Loucy (cell line): ENCODE data around the gene POT1.

Experiments
- H2AFZ ChIP-seq: fragments of 200-600 bp; sonication (generic); 2 replicates; pipeline ENCODE4 v1.6.0; 2016; ENCODE audit warnings: antibody characterized with exemption, mild to moderate bottlenecking, low read length, moderate library complexity
- H3F3A ChIP-seq: fragments of 200-600 bp; 2 replicates; pipeline ENCODE4 v1.6.0; 2016; ENCODE audit warnings: antibody characterized with exemption, low read depth, mild to moderate bottlenecking
- H3K27me3 ChIP-seq: fragments of 200-600 bp; sonication (generic); 2 replicates; pipeline ENCODE4 v1.6.1; 2014; ENCODE audit warnings: low read length, mild to moderate bottlenecking; ENCODE audit not compliant: insufficient read depth, poor library complexity, severe bottlenecking
- H3K36me3 ChIP-seq: fragments of 200-600 bp; sonication (generic); 2 replicates; pipeline ENCODE4 v1.6.1; 2016; ENCODE audit warnings: low read length; ENCODE audit not compliant: insufficient read depth
- H3K4me1 ChIP-seq: fragments of 200-600 bp; sonication (generic); 2 replicates; pipeline ENCODE4 v1.5.1; 2014; ENCODE audit warnings: low read length, mild to moderate bottlenecking; ENCODE audit not compliant: insufficient read depth, poor library complexity, severe bottlenecking
- H3K4me2 ChIP-seq: fragments of 200-600 bp; sonication (generic); 2 replicates; pipeline ENCODE4 v1.6.0; 2014; ENCODE audit warnings: antibody characterized with exemption, low read length, low read depth, mild to moderate bottlenecking; ENCODE audit not compliant: poor library complexity, severe bottlenecking
- H3K4me3 ChIP-seq: fragments of 200-600 bp; sonication (generic); 2 replicates; pipeline ENCODE4 v1.5.1; 2014; ENCODE audit warnings: low read length, mild to moderate bottlenecking, mixed read lengths; ENCODE audit not compliant: poor library complexity, severe bottlenecking
- H3K79me2 ChIP-seq: fragments of 200-600 bp; sonication (generic); 2 replicates; pipeline ENCODE4 v1.6.1; 2014; ENCODE audit warnings: low read length; ENCODE audit not compliant: insufficient read depth
- H3K9ac ChIP-seq: fragments of 200-600 bp; sonication (generic); 2 replicates; pipeline ENCODE4 v1.6.0; 2014; ENCODE audit warnings: mild to moderate bottlenecking, low read depth, low read length, moderate library complexity; ENCODE audit not compliant: poor library complexity, severe bottlenecking
- H3K9me2 ChIP-seq: fragments of 200-600 bp; sonication (generic); replicated peaks from 2 replicates; pipeline ENCODE4 v1.6.1; 2016; ENCODE audit warnings: low read depth, low read length, mixed read lengths
- H3K9me3 ChIP-seq: fragments of 200-600 bp; sonication (generic); 2 replicates; pipeline ENCODE4 v1.6.1; 2014; ENCODE audit warnings: mild to moderate bottlenecking, antibody characterized with exemption, low read length, low read depth; ENCODE audit not compliant: insufficient read depth
- H4K20me1 ChIP-seq: fragments of 200-600 bp; sonication (generic); 2 replicates; pipeline ENCODE4 v1.6.0; 2014; ENCODE audit warnings: antibody characterized with exemption, low read length, mild to moderate bottlenecking; ENCODE audit not compliant: insufficient read depth, poor library complexity, severe bottlenecking
- EZH2phosphoT487 ChIP-seq: fragments of 200-600 bp; IDR thresholded peaks from 2 replicates; pipeline ENCODE4 v1.6.1; 2018; ENCODE audit warnings: antibody characterized with exemption, mild to moderate bottlenecking, moderate library complexity, borderline replicate concordance
- TF ChIP-seq, protein P1 (sequence below): fragments of 200-600 bp; sonication (generic); conservative IDR thresholded peaks from 2 replicates; pipeline ENCODE4 v1.5.1; 2014; ENCODE audit warnings: mild to moderate bottlenecking, antibody characterized with exemption, low read length

POT1 gene

GRCh38 chr7:124792002-124792401 is 137.6 kb downstream of the POT1 start:
- no peak overlapping the region for H3K4me2 ChIP-seq
- H3K27me3 ChIP-seq: no peaks in the 10 kb centered on the region
- H3K4me3 ChIP-seq: no peak overlapping the region
- no peak overlapping the region for H3K9ac ChIP-seq
- H3F3A ChIP-seq: no peaks in the 10 kb centered on the region
- H3K4me1 ChIP-seq: no peaks in the 10 kb centered on the region
- H4K20me1 ChIP-seq: no peaks in the 10 kb centered on the region
- no peaks in the 10 kb centered on the region for H3K9me3 ChIP-seq
- H3K9me2 ChIP-seq: no peaks in the 10 kb centered on the region
- H3K36me3 ChIP-seq: no peaks in the 10 kb centered on the region
- H3K79me2 ChIP-seq: no peaks in the 10 kb centered on the region
- TF ChIP-seq, protein P1, sequence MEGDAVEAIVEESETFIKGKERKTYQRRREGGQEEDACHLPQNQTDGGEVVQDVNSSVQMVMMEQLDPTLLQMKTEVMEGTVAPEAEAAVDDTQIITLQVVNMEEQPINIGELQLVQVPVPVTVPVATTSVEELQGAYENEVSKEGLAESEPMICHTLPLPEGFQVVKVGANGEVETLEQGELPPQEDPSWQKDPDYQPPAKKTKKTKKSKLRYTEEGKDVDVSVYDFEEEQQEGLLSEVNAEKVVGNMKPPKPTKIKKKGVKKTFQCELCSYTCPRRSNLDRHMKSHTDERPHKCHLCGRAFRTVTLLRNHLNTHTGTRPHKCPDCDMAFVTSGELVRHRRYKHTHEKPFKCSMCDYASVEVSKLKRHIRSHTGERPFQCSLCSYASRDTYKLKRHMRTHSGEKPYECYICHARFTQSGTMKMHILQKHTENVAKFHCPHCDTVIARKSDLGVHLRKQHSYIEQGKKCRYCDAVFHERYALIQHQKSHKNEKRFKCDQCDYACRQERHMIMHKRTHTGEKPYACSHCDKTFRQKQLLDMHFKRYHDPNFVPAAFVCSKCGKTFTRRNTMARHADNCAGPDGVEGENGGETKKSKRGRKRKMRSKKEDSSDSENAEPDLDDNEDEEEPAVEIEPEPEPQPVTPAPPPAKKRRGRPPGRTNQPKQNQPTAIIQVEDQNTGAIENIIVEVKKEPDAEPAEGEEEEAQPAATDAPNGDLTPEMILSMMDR: no peak
- TF ChIP-seq EZH2phosphoT487: no peak
- H2AFZ ChIP-seq: no peak overlapping the region

GRCh38 chr7:124791426-124791825 is 138.2 kb downstream of the POT1 start:
- Histone ChIP-seq H3K9ac (no peak overlapping the region), H4K20me1 (no peaks in the 10 kb centered on the region), H3K27me3 (no peaks in the 10 kb centered on the region), H3K36me3 (no peaks in the 10 kb centered on the region), H3F3A (no peaks in the 10 kb centered on the region), H3K9me2 (no peaks in the 10 kb centered on the region), H3K9me3 (no peaks in the 10 kb centered on the region), H3K4me3 (no peak overlapping the region), H2AFZ (no peak overlapping the region), H3K4me1 (no peaks in the 10 kb centered on the region), H3K4me2 (no peak overlapping the region), H3K79me2 (no peaks in the 10 kb centered on the region)
- TF ChIP-seq EZH2phosphoT487: no peak
- TF ChIP-seq, protein P1: no peak

DNA sequence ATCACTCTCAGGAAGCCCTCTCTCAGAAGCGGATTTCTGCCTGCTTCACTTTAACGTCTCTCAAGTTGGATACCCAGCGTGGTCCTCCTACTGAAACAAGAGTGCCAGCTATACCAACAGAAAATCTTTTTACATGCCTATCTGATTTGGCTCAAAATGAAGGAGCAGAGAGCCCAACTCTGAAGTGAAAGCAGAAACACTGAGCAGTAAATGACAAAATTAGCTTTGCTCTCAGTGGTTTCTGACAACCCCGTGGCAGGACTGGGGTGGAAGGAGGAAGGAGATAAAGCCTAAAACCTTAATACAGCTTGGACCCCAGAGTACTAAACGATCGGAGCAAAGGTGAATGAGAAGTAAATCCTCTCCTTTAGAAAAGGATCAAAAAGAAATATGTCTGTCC is 139.0 kb downstream of the POT1 start:
- H3K27me3 ChIP-seq: no peaks in the 10 kb centered on the region
- TF ChIP-seq, protein P1: no peak
- TF ChIP-seq EZH2phosphoT487: no peak
- H3K36me3 ChIP-seq: no peaks in the 10 kb centered on the region
- H3K9me3 ChIP-seq: no peaks in the 10 kb centered on the region
- H3K4me1 ChIP-seq: no peaks in the 10 kb centered on the region
- peak overlapping the region; percentile 50; the same call in 1 of the 2 replicates for H2AFZ ChIP-seq
- H3F3A ChIP-seq: no peaks in the 10 kb centered on the region
- H3K9ac ChIP-seq: no peak overlapping the region
- no peak overlapping the region for H3K4me3 ChIP-seq
- no peaks in the 10 kb centered on the region for H4K20me1 ChIP-seq
- no peaks in the 10 kb centered on the region for H3K79me2 ChIP-seq
- H3K4me2 ChIP-seq: no peak overlapping the region
- H3K9me2 ChIP-seq: no peaks in the 10 kb centered on the region
